ENCODE measurements around the gene MEI1. TPM values are rescaled to one million over a fixed set of nuclear protein-coding genes. Genes with fewer than 3 reads are reported as not detected.

Gene MEI1
- total and polyA plus RNA-seq, 9 of the 15 experiments (the other 6 are each of a cell fraction or from before 2014, with no cell fraction given): 0.08 to 0.68 (median 0.18) TPM; not detected in 2

DNA sequence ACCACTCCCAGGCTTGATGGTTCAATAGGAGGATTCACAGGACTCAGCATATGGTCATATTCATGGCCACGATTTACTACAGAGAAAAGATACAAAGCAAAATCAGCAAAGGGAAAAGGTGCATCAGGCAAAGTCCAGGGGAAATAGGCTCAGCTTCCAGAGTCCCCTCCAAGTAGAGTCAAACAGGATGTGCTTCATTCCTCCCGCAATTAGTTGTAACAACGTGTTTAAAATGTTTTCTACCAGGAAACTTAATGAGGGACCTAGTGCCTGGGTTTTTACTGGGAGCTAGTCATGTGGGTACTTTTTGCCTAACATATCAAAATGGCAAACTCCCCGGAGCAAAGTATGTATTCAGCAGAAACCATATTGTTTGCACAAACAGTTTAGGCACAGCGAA is 118.7 kb downstream of the MEI1 start:
- Histone ChIP-seq H3K9me1 (ENCODE audit: control insufficient read depth, insufficient read depth, low read length) (peaks cover 3% of the 10 kb centered on the region), H3K27ac (ENCODE audit: extremely low read depth, low read depth, low read length) (no peak overlapping the region), H3K79me2 (ENCODE audit: control insufficient read depth, insufficient read depth, low read length) (no peaks in the 10 kb centered on the region), H3K9me3 (replicated peaks; ENCODE audit: control insufficient read depth, insufficient read depth, low read depth, low read length) (no peaks in the 10 kb centered on the region), H3K4me3 (no peak overlapping the region), H3K4me1 (replicated peaks in 1 of 2; ENCODE audit: control insufficient read depth in 2 of 2, insufficient read depth in 2 of 2, low read length in 2 of 2) (peaks cover 0 to 10% of the 10 kb centered on the region in 2 experiments; a peak in 3 of 5 replicates), H3K36me3 (ENCODE audit: control insufficient read depth, insufficient read depth, low read length) (peaks cover 44% of the 10 kb centered on the region; the same call in 2 of the 3 replicates), H3K4me2 (ENCODE audit: insufficient read depth, low read length) (no peak overlapping the region), H3K9ac (ENCODE audit: insufficient read depth in 1 of 2, low read depth in 2 of 2, low read length in 2 of 2) (no peak overlapping the region), H3K27me3 (ENCODE audit: control insufficient read depth in 2 of 2, insufficient read depth in 2 of 2, low read length in 2 of 2) (no peaks in the 10 kb centered on the region), H4K20me1 (replicated peaks; ENCODE audit: control insufficient read depth, insufficient read depth, low read length) (no peaks in the 10 kb centered on the region), H2AFZ (ENCODE audit: low read depth, low read length) (no peak overlapping the region)
- CTCF ChIA-PET (ENCODE audit: low intra/inter-chr PET ratio): no interaction called here
- 69% methylated on average over 5 of the region's 5 CpGs for WGBS (ENCODE audit: insufficient coverage, low coverage, missing lambda C conversion rate)
- in situ Hi-C loops (cut with MboI): no loop called here
- intact Hi-C loops (cut with micrococcal nuclease): no loop called here
- ATAC-seq (no peak), DNase-seq (ENCODE audit: extremely low read depth in 1 of 4, low spot score in 3 of 4) (no peak), FAIRE-seq (no peak)
- BruUV-seq (replicated peaks): no TSS peak
- POLR2A ChIA-PET: interaction anchor here (0.6 to 0.9 kb wide), 2 partner anchors 9 to 110 kb away, joined by 3 read pairs; no protein-coding TSS in a partner anchor
- TF ChIP-seq CSDE1 (IDR thresholded peaks at IDR 0.05) (no peak), U2AF2 (optimal IDR thresholded peaks at IDR 0.05; ENCODE audit: low read depth, low read length) (no peak), ZNF263 (CRISPR knock-in tag; IDR thresholded peaks at IDR 0.05; ENCODE audit: borderline replicate concordance) (no peak), RBM25 (IDR thresholded peaks at IDR 0.05; ENCODE audit: low read depth, low read length, severe bottlenecking) (no peak), SRSF3 (IDR thresholded peaks at IDR 0.05; ENCODE audit: insufficient read depth, low read length) (no peak), RB1 (IDR thresholded peaks at IDR 0.05; ENCODE audit: low read depth) (no peak), PRMT5 (CRISPR knock-in tag; IDR thresholded peaks at IDR 0.05) (no peak), BMI1 (IDR thresholded peaks at IDR 0.05; ENCODE audit: low read length) (no peak), IRF2 (CRISPR knock-in tag; IDR thresholded peaks at IDR 0.05) (no peak), ZFP36 (IDR thresholded peaks at IDR 0.05; ENCODE audit: low read depth, low read length, partially characterized antibody) (no peak), KAT2B (IDR thresholded peaks at IDR 0.05; ENCODE audit: low read depth, low read length) (no peak), GABPB2 (CRISPR knock-in tag; conservative IDR thresholded peaks at IDR 0.05) (no peak), TAF1 (IDR thresholded peaks at IDR 0.05; ENCODE audit: control insufficient read depth, extremely low read depth, insufficient read depth, low read length, severe bottlenecking) (no peak), ZNF140 (CRISPR knock-in tag; IDR thresholded peaks at IDR 0.05) (no peak), FOXM1 (IDR thresholded peaks at IDR 0.05; ENCODE audit: low read depth) (no peak), FOXM1 (CRISPR knock-in tag; IDR thresholded peaks at IDR 0.05; ENCODE audit: low read depth) (no peak), MAZ (CRISPR knock-in tag; conservative IDR thresholded peaks at IDR 0.05 in 1 of 2, IDR thresholded peaks at IDR 0.05 in 1 of 2) (no peak)
- TF ChIP-seq, protein P1, sequence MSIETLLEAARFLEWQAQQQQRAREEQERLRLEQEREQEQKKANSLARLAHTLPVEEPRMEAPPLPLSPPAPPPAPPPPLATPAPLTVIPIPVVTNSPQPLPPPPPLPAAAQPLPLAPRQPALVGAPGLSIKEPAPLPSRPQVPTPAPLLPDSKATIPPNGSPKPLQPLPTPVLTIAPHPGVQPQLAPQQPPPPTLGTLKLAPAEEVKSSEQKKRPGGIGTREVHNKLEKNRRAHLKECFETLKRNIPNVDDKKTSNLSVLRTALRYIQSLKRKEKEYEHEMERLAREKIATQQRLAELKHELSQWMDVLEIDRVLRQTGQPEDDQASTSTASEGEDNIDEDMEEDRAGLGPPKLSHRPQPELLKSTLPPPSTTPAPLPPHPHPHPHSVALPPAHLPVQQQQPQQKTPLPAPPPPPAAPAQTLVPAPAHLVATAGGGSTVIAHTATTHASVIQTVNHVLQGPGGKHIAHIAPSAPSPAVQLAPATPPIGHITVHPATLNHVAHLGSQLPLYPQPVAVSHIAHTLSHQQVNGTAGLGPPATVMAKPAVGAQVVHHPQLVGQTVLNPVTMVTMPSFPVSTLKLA (conservative IDR thresholded peaks at IDR 0.05): no peak
- TF ChIP-seq, protein P2, sequence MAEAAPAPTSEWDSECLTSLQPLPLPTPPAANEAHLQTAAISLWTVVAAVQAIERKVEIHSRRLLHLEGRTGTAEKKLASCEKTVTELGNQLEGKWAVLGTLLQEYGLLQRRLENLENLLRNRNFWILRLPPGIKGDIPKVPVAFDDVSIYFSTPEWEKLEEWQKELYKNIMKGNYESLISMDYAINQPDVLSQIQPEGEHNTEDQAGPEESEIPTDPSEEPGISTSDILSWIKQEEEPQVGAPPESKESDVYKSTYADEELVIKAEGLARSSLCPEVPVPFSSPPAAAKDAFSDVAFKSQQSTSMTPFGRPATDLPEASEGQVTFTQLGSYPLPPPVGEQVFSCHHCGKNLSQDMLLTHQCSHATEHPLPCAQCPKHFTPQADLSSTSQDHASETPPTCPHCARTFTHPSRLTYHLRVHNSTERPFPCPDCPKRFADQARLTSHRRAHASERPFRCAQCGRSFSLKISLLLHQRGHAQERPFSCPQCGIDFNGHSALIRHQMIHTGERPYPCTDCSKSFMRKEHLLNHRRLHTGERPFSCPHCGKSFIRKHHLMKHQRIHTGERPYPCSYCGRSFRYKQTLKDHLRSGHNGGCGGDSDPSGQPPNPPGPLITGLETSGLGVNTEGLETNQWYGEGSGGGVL (CRISPR knock-in tag; IDR thresholded peaks at IDR 0.05): no peak
- TF ChIP-seq, protein P3, sequence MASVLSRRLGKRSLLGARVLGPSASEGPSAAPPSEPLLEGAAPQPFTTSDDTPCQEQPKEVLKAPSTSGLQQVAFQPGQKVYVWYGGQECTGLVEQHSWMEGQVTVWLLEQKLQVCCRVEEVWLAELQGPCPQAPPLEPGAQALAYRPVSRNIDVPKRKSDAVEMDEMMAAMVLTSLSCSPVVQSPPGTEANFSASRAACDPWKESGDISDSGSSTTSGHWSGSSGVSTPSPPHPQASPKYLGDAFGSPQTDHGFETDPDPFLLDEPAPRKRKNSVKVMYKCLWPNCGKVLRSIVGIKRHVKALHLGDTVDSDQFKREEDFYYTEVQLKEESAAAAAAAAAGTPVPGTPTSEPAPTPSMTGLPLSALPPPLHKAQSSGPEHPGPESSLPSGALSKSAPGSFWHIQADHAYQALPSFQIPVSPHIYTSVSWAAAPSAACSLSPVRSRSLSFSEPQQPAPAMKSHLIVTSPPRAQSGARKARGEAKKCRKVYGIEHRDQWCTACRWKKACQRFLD (CRISPR knock-in tag; IDR thresholded peaks at IDR 0.05): no peak

Measured in K562 (cell line).